HG02981 (cell line): Measurements from ENCODE around the gene ORAI3.

ENCODE experiments used
- ATAC-seq: cut with Tn5 transposase; IDR thresholded peaks from one replicate; pipeline ENCODE4 v1.9.1; 2021; ENCODE audit warnings: mild to moderate bottlenecking, moderate library complexity; ENCODE audit not compliant: unreplicated experiment

ORAI3 gene

DNA sequence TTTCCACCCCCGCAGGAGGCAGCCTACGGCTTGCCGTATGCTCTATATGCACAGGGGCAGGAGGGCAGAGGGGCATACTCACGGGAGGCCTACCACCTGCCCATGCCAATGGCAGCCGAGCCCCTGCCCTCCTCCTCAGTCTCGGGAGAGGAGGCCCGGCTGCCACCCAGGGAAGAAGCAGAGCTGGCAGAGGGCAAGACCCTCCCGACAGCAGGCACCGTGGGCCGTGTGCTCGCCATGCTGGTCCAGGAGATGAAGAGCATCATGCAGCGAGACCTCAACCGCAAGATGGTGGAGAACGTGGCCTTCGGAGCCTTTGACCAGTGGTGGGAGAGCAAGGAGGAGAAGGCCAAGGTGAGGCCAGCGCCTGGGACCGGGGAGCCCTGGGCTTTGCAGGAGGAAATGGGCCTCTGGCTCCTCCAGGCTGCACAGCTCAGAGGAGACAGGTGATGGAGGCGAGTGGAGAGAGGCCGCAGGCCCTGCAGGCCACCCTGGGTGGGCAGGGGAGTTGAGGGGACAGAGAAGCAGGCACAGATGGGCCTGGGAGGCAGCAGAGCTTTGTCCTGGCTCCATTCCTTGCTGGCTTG lies 17.3 kb downstream of the ORAI3 start:
- no peak for ATAC-seq

DNA sequence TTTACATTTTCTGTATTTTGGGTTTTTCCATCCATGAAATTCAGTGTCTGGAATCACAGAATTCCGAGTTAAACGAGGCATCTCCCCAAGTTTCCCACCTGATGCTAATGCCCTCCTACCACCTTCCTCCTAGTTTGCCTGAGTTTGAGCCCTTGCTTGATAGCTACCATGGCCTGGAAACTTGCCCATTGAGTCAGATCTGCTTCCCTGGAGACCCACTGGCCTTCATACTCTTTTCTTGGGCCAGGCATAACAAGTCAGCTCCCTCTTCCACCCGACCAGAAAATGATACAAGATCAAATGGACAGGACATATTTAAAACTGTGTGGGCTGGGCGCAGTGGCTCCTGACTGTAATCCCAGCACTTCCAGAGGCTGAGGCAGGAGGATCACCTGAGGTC lies 18.9 kb downstream of the ORAI3 start:
- no peak for ATAC-seq

DNA sequence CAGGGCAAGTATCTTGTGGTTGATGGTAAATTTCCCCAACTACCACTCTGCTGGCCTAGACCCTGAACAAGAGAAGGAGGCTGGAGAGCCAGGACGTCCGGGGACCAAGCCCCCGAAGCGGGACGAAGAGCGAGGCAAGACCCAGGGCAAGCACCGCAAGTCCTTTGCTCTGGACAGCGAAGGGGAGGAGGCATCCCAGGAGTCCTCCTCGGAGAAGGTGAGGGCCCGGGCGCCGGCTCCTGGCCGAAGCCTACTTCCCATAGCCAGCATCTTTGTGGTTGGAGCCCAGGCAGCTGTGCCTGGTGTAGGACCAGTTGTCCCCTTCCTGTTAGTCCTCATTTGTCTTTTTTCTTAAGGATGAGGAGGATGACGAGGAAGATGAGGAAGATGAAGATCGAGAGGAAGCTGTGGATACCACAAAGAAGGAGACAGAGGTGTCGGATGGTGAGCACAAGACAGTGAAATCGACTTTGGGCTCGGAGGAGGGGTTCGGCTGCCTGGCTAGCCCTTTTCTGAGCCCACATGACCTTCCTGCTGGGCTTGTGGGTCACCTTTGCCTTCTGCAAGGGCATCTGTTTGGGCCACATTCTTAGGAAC lies 20.5 kb downstream of the ORAI3 start:
- no peak for ATAC-seq

GRCh38 chr16:30971298-30971697 lies 22.4 kb downstream of the ORAI3 start:
- no peak for ATAC-seq

DNA sequence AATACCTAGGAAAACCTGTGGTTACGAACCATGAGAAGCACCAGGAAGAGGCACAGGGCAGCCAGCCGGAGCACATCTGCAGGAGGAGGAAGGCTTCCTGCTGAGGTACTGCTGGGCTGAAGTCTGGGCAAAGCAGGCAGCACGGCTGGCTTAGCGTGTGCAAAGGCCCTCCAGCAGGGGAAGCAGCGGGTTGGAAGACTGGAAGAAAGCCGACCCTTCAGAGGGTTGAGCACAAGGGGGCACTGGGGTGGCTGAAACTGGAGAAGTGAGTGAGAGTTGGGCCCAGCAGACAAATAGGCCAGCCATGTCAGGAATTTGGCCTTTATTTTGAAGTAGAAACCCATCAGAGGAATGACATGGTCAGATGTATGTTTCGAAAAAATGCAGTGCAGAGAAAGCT lies 24.0 kb downstream of the ORAI3 start:
- no peak for ATAC-seq

- ATAC-seq: no peak
Measured at GRCh38 chr16:30974348-30974747, 25.5 kb downstream of the ORAI3 start.

GRCh38 chr16:30976486-30976885 lies 27.6 kb downstream of the ORAI3 start:
- ATAC-seq: no peak

GRCh38 chr16:30977502-30977901 lies 28.6 kb downstream of the ORAI3 start:
- ATAC-seq: no peak

GRCh38 chr16:30979170-30980022 lies 30.5 kb downstream of the ORAI3 start:
- ATAC-seq: no peak

GRCh38 chr16:30980023-30980371 lies 31.1 kb downstream of the ORAI3 start:
- ATAC-seq: no peak

DNA sequence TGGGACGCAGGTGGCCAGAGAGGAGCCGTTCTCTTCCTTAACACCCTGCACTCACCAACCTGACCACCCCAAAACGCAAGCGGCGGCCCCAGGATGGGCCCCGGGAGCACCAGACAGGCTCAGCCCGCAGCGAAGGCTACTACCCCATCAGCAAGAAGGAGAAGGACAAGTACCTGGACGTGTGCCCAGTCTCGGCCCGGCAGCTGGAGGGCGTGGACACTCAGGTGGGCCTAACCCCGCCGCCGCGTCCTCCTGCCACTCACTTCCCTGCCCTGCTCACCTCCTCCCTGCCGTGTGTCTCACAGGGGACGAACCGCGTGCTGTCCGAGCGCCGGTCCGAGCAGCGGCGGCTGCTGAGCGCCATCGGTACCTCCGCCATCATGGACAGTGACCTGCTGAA lies 31.6 kb downstream of the ORAI3 start:
- no peak for ATAC-seq

- no peak for ATAC-seq
Measured at GRCh38 chr16:30980959-30981358, 32.1 kb downstream of the ORAI3 start.

DNA sequence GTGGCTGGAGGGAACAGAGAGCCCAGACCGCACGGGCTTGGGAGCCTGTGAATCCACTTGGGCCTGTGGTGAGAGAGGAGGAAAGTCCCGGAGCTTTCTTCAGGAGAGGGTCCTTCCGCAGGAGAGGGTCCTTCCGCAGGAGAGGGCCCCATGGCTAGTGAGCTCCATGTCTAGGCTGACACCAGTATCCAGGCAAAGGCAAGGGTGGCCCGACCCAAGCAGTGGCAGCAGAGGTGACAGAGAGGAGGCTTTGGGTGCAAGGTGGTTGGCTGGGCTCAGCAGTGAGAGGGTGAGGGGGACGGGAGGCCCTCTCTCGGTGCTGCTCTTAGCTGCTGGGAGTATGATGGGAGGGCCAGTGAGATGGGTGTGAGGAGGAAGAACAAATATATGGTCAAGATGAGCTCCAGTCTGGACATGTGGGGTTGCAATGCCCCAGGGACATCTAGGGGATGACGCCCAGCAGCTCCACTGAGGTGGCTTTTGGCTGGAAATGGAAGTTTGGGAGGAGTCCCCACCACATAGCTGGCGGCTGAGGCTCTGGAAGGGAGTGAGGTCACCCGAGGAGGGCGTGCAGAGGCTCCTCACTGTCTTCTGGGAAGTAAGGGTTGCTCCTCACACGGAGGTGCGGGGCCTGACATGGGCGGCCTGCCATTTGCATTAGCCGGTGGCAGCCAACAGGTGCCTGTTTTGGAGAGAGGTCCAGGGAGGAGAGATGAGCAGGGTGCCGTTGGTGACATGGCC lies 33.9 kb downstream of the ORAI3 start:
- no peak for ATAC-seq

DNA sequence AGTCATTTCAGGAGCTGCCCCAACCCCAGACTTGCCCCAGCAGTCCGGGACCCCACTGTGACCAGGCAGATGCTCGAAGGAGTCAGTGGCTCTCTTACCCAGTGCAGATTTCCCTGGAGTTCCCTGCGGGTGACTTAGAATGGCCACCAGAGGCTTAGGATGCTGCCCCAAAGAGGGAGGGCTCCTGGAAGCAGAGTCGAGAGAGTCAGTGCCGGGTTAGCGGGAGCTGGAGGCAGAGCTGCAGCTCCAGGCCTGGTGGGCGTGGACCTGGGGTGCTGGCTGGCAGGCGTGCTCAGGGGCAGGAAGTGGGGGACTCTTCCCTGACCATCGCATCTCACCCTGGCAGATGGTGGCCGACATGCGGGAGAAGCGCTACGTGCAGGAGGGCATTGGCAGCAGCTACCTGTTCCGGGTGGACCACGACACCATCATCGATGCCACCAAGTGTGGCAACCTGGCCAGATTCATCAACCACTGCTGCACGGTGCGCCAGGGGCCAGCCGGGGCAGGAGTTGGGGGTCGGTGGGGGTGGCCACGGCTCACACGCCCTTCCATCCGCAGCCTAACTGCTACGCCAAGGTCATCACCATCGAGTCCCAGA lies 34.5 kb downstream of the ORAI3 start:
- no peak for ATAC-seq

- no peak for ATAC-seq
Measured at GRCh38 chr16:30983898-30984610, 35.2 kb downstream of the ORAI3 start.

DNA sequence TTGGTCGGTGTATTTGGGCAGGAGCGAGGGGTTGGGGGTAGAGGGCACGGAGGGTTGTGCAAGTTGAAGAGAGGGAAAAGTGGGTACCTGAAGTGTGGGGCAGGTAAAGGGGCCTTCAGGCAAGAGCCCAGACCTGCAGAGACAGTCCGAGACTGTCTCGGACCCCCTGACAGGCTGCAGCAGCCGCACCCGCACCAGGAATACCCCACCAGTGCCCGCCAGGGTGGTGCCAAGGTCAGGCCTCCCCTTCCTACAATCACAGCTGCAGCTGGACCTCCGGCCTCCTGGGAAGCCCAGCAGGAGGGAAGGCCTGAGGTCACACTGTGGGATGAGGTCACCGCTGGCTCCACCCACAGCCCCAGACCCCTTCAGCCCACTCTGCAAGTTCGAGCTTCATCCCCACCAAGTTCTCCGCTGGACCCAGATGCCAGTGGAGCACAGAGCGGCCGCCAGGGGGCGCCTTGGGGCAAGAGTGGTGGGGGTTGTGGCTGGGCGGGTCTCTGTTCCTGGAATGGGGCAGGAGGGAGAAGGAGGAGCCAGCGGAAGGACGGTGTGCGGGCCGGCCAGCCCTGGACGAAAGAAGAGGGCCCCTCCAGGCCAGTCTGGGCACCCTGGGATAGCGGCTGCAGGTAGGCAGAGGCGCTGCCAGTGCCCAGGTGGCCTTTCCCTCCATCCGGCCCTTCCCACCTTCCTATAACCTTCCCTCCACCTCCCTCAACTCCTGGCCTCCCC lies 36.0 kb downstream of the ORAI3 start, which contains the start of gene HSD3B7:
HSD3B7 (plus strand) TSS at position 539 of the 732 bp plus-strand sequence. CDS start 452 bp downstream, outside the sequence.
- ATAC-seq: peak; percentile 44

DNA sequence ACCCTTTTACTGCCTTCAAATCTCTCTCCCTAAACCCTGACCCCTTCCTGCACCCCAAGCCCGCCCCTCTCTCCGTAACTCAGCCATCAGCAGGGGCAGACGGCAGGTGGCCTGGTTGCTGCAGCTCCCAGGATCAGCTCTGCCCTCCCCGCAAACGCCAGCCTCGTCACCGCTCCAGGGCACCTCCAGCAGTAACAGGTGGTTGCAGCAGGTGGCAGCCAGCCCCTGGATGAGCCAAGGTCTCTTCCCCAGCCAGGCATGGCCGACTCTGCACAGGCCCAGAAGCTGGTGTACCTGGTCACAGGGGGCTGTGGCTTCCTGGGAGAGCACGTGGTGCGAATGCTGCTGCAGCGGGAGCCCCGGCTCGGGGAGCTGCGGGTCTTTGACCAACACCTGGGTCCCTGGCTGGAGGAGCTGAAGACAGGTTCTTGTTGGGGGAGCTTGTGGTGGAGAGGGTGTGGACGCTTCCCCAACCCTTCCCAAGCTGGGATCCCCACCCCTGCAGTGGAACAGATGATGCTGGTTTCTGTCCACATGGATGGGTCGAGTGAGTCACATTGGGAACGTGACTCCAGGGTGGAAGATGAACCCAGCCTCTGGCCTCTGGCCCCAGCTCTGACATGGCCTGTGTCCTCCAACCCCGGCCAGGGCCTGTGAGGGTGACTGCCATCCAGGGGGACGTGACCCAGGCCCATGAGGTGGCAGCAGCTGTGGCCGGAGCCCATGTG lies 36.7 kb downstream of the ORAI3 start:
- ATAC-seq: no peak

- no peak for ATAC-seq
Measured at GRCh38 chr16:30986129-30986991, 37.5 kb downstream of the ORAI3 start.
